GM12878 (cell line): Measurements from ENCODE around the gene DOC2B. TPM values are rescaled to one million over a fixed set of nuclear protein-coding genes. Genes with fewer than 3 reads are reported as not detected.

Source experiments
- ATAC-seq: fragments of 200-7000 bp; cut with Tn5 transposase; 3 replicates; pipeline ENCODE4 v1.9.1; 2020; ENCODE audit warnings: mild to moderate bottlenecking, moderate library complexity
- BruUV-seq: library from RNA; stranded (reverse); fragments of 400-500 nt; replicated peaks from 2 replicates; lab custom pipeline; 2021; lab: Mats Ljungman, UMichigan
- CTCF ChIA-PET: fragments of 300-600 bp; sonication (Branson Sonifier 250); formaldehyde crosslinking; extraction: SDS; loops from one replicate; lab custom pipeline; 2021; ENCODE audit warnings: inconsistent platforms; lab: Yijun Ruan, JAX
- POLR2A ChIA-PET: fragments of 350-600 bp; formaldehyde crosslinking; extraction: SDS; loops from one replicate; lab custom pipeline; 2021; ENCODE audit warnings: inconsistent platforms; lab: Charles Lee
- RAD21 ChIA-PET: fragments of 300-600 bp; sonication (Branson Sonifier 250); formaldehyde crosslinking; loops from one replicate; lab custom pipeline; 2023; ENCODE audit warnings: antibody characterized with exemption; ENCODE audit not compliant: unreplicated experiment; lab: Charles Lee
- SMC1A ChIA-PET: fragments of 300-600 bp; sonication (Branson Sonifier 250); formaldehyde crosslinking; loops from one replicate; lab custom pipeline; 2023; ENCODE audit not compliant: unreplicated experiment, uncharacterized antibody; lab: Charles Lee
- DNase-seq: peaks from one replicate; pipeline ENCODE4 v3.0.0-alpha.2; 2011; ENCODE audit warnings: low read depth, low spot score
- FAIRE-seq: peaks from 3 replicates; lab custom pipeline; 2011; peaks lifted over from hg19 to GRCh38; lab: Jason Lieb, UNC
- H2AFZ ChIP-seq: 2 replicates; pipeline ENCODE4 v1.6.0; 2011; ENCODE audit warnings: low read depth, low read length, control low read depth; ENCODE audit not compliant: control insufficient read depth
- H3K27ac ChIP-seq: 2 replicates; pipeline ENCODE4 v1.5.1; 2011; ENCODE audit warnings: control low read depth; ENCODE audit not compliant: control insufficient read depth, insufficient read depth
- H3K27me3 ChIP-seq, 2 experiments: replicated peaks in 1 of 2; 2 replicates each; pipeline versions ENCODE4 v1.6.0 to v1.6.1; 2011; ENCODE audit warnings: low read length in 1 of 2; ENCODE audit not compliant: control insufficient read depth in 2 of 2, insufficient read depth in 2 of 2
- H3K36me3 ChIP-seq, 2 experiments: 2 replicates each; pipeline ENCODE4 v1.5.1; 2011; ENCODE audit warnings: low read length in 1 of 2; ENCODE audit not compliant: control insufficient read depth in 2 of 2, insufficient read depth in 2 of 2
- H3K4me1 ChIP-seq: 2 replicates; pipeline ENCODE4 v1.6.1; 2011; ENCODE audit warnings: mild to moderate bottlenecking, low read length, moderate library complexity, mixed read lengths; ENCODE audit not compliant: control insufficient read depth, insufficient read depth
- H3K4me2 ChIP-seq: 2 replicates; pipeline ENCODE4 v1.6.0; 2011; ENCODE audit warnings: control low read depth; ENCODE audit not compliant: control insufficient read depth, insufficient read depth
- H3K4me3 ChIP-seq: fragments of 200-600 bp; sonication (generic); 2 replicates; pipeline ENCODE4 v1.5.1; 2016
- H3K79me2 ChIP-seq: 2 replicates; pipeline ENCODE4 v1.6.0; 2011; ENCODE audit warnings: low read length; ENCODE audit not compliant: control insufficient read depth, insufficient read depth
- H3K9ac ChIP-seq: 2 replicates; pipeline ENCODE4 v1.8.0; 2011; ENCODE audit warnings: low read length, control low read depth, mixed read lengths; ENCODE audit not compliant: control insufficient read depth, insufficient read depth
- H3K9me3 ChIP-seq: replicated peaks from 3 replicates; pipeline ENCODE4 v1.5.1; 2011; ENCODE audit warnings: mild to moderate bottlenecking, low read length; ENCODE audit not compliant: control insufficient read depth, insufficient read depth
- H4K20me1 ChIP-seq: 2 replicates; pipeline ENCODE4 v1.6.0; 2011; ENCODE audit not compliant: control insufficient read depth, insufficient read depth
- CBFB ChIP-seq: IDR thresholded peaks from 2 replicates; pipeline ENCODE4 v1.6.1; 2016; ENCODE audit warnings: antibody characterized with exemption, low read depth
- CBX3 ChIP-seq: fragments of 200-600 bp; sonication (generic); IDR thresholded peaks from 2 replicates; pipeline ENCODE4 v1.6.1; 2016; ENCODE audit warnings: low read depth, borderline replicate concordance
- ESRRA ChIP-seq: IDR thresholded peaks from 2 replicates; pipeline ENCODE4 v1.6.1; 2012; ENCODE audit warnings: mild to moderate bottlenecking, low read length, improper control_type of control experiment
- HDAC2 ChIP-seq: fragments of 200-600 bp; sonication (generic); IDR thresholded peaks from 2 replicates; pipeline ENCODE4 v1.6.1; 2017
- HDGF ChIP-seq: fragments of 450-650 bp; IDR thresholded peaks from 2 replicates; pipeline ENCODE4 v1.6.1; 2016; ENCODE audit warnings: antibody characterized with exemption
- NFIC ChIP-seq: IDR thresholded peaks from 2 replicates; pipeline ENCODE4 v1.6.1; 2012; ENCODE audit warnings: low read depth, mild to moderate bottlenecking, inconsistent platforms, low read length, moderate library complexity
- NFYB ChIP-seq: IDR thresholded peaks from 2 replicates; pipeline ENCODE4 v1.6.1; 2011; ENCODE audit warnings: low read depth, mild to moderate bottlenecking, low read length, improper control_type of control experiment, moderate library complexity; ENCODE audit not compliant: insufficient read depth
- PAX5 ChIP-seq: IDR thresholded peaks from 2 replicates; pipeline ENCODE4 v1.6.1; 2011; ENCODE audit warnings: low read depth, low read length, borderline replicate concordance
- POU2F2 ChIP-seq: IDR thresholded peaks from 3 replicates; pipeline ENCODE4 v1.6.1; 2011; ENCODE audit warnings: low read depth, mild to moderate bottlenecking, low read length, borderline replicate concordance
- RAD51 ChIP-seq: fragments of 450-650 bp; IDR thresholded peaks from 2 replicates; pipeline ENCODE4 v1.6.1; 2016; ENCODE audit warnings: moderate library complexity, mild to moderate bottlenecking, inconsistent platforms
- ZZZ3 ChIP-seq: IDR thresholded peaks from 2 replicates; pipeline ENCODE4 v1.6.1; 2011; ENCODE audit warnings: low read depth; ENCODE audit not compliant: control insufficient read depth, insufficient read length
- WGBS: methylation state at CpG from one replicate; pipeline ENCODE4 v1.1.6; 2016; ENCODE audit warnings: low lambda C conversion rate; ENCODE audit not compliant: insufficient replicate concordance, insufficient coverage; ENCODE audit errors: missing lambda C conversion rate; 5-methylcytosine and 5-hydroxymethylcytosine counted together
- in situ Hi-C: fragments of 300-500 bp; cut with MboI; formaldehyde crosslinking; loops from 9 replicates; pipeline ENCODE4 v1.14.3; 2018; ENCODE audit warnings: mixed read lengths
- intact Hi-C: fragments of 100-400 bp; cut with micrococcal nuclease; formaldehyde crosslinking; loops from one replicate; pipeline ENCODE4 v1.14.2; 2022; ENCODE audit not compliant: unreplicated experiment
- polyA plus RNA-seq, 11 experiments: library from polyadenylated mRNA; depleted of rRNA in 4 of 11; unstranded in 6 of 11; stranded (reverse) in 5 of 11; fragments of >200 nt; fragmentation: Nextera tagmentation in 4 of 11; fragmentation: Illumina TruSeq in 1 of 11; extraction: Ambion mirVana in 4 of 11; extraction: Trizol in 1 of 11; gene quantifications; 1 replicate in 1 of 11; 2 replicates in 10 of 11; pipeline versions ENCODE4 v1.2.1 to v1.2.3, GENCODE V29; 2011 to 2016; ENCODE audit warnings: inconsistent platforms in 2 of 11, missing spikeins in 2 of 11, low read depth in 1 of 11
- total RNA-seq, 4 experiments: library from RNA; depleted of rRNA in 3 of 4; stranded (reverse); fragments of >200 nt in 3 of 4; fragmentation: Illumina TruSeq in 1 of 4; extraction: Trizol in 1 of 4; gene quantifications; 2 replicates each; pipeline versions ENCODE4 v1.2.1 to v1.2.3, GENCODE V29; 2013 to 2021
- TF ChIP-seq, protein P1 (sequence below): fragments of 450-650 bp; IDR thresholded peaks from 2 replicates; pipeline ENCODE4 v1.6.1; 2018; ENCODE audit warnings: mild to moderate bottlenecking, low read depth, moderate library complexity; ENCODE audit not compliant: partially characterized antibody
- TF ChIP-seq, protein P2 (sequence below): fragments of 450-650 bp; IDR thresholded peaks from 2 replicates; pipeline ENCODE4 v1.6.1; 2017; ENCODE audit warnings: borderline replicate concordance
- TF ChIP-seq, protein P3 (sequence below): fragments of 150-350 bp; IDR thresholded peaks from 2 replicates; pipeline ENCODE4 v1.6.1; 2014; ENCODE audit warnings: mild to moderate bottlenecking, low read depth, low read length
- TF ChIP-seq, protein P4 (sequence below): fragments of 150-350 bp; IDR thresholded peaks from 2 replicates; pipeline ENCODE4 v1.6.1; 2016; ENCODE audit warnings: low read depth, low read length

The DOC2B gene
- total and polyA plus RNA-seq, 10 of the 15 experiments (the other 5 are each of a cell fraction or from before 2014, with no cell fraction given), result not detected

DNA sequence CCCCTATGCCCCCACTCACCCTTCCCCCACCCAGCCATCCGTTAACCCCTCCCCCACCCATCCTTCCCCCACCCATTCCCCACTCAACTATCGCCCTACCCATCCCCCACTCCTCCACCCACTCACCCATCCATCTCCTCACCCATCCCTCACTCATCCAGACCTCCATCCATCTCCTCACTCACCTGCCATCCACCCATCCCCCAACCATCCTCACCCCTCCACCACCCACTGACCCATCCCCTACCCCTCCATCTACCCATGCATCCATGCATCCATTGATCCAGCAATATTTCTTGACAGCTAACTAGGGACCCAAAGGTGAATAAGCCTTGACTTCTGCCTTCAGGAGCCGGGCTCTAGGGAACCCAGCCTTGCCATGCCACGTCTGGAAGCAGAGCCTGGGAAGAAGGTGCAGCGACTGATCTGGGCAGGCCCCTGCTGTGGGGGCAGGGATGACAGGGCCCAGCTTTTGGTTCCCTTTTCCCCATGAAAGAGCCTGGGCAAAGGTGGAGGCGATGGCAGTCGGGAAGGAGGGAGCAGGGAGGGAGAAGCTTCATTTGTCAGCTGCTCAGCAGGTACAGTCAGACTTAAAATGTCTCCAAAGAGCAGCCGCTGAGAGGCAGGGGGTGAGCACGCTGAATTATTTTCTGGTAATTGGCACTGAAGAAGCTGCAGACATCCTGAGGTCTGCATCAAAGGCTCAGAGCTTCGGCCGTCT lies 23.1 kb upstream of the DOC2B start:
- no peak overlapping the region for H3K4me2 ChIP-seq
- intact Hi-C loops, result no loop called here
- no peak overlapping the region for H2AFZ ChIP-seq
- H3K27ac ChIP-seq, result no peak overlapping the region
- no peaks in the 10 kb centered on the region for H3K36me3 ChIP-seq
- no peaks in the 10 kb centered on the region; the same call in 2 of the 3 replicates for H3K9me3 ChIP-seq
- no TSS peak for BruUV-seq
- no peak overlapping the region for H3K9ac ChIP-seq
- no peaks in the 10 kb centered on the region for H4K20me1 ChIP-seq
- no peak for FAIRE-seq
- in situ Hi-C loops, result no loop called here
- ChIA-PET SMC1A (no interaction called here), CTCF (interaction anchor here (0.6 kb wide), 1 partner anchor 33 kb away, joined by 3 read pairs; no protein-coding TSS in a partner anchor), POLR2A (no interaction called here), RAD21 (no interaction called here)
- no peaks in the 10 kb centered on the region for H3K79me2 ChIP-seq
- DNase-seq, result no peak
- ATAC-seq, result no peak
- peaks cover 0 to 1% of the 10 kb centered on the region in 2 experiments; a peak in 2 of 4 replicates for H3K27me3 ChIP-seq
- H3K4me3 ChIP-seq, result no peak overlapping the region
- 27% methylated on average over 9 of the region's 11 CpGs for WGBS
- H3K4me1 ChIP-seq, result no peaks in the 10 kb centered on the region
- TF ChIP-seq RAD51 (no peak), CBX3 (no peak), CBFB (no peak), HDGF (no peak), NFIC (no peak), POU2F2 (no peak), PAX5 (no peak), NFYB (no peak), ESRRA (no peak), HDAC2 (no peak), ZZZ3 (no peak)
- TF ChIP-seq, protein P1, sequence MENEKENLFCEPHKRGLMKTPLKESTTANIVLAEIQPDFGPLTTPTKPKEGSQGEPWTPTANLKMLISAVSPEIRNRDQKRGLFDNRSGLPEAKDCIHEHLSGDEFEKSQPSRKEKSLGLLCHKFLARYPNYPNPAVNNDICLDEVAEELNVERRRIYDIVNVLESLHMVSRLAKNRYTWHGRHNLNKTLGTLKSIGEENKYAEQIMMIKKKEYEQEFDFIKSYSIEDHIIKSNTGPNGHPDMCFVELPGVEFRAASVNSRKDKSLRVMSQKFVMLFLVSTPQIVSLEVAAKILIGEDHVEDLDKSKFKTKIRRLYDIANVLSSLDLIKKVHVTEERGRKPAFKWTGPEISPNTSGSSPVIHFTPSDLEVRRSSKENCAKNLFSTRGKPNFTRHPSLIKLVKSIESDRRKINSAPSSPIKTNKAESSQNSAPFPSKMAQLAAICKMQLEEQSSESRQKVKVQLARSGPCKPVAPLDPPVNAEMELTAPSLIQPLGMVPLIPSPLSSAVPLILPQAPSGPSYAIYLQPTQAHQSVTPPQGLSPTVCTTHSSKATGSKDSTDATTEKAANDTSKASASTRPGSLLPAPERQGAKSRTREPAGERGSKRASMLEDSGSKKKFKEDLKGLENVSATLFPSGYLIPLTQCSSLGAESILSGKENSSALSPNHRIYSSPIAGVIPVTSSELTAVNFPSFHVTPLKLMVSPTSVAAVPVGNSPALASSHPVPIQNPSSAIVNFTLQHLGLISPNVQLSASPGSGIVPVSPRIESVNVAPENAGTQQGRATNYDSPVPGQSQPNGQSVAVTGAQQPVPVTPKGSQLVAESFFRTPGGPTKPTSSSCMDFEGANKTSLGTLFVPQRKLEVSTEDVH, result no peak
- TF ChIP-seq, protein P2, sequence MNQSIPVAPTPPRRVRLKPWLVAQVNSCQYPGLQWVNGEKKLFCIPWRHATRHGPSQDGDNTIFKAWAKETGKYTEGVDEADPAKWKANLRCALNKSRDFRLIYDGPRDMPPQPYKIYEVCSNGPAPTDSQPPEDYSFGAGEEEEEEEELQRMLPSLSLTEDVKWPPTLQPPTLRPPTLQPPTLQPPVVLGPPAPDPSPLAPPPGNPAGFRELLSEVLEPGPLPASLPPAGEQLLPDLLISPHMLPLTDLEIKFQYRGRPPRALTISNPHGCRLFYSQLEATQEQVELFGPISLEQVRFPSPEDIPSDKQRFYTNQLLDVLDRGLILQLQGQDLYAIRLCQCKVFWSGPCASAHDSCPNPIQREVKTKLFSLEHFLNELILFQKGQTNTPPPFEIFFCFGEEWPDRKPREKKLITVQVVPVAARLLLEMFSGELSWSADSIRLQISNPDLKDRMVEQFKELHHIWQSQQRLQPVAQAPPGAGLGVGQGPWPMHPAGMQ, result no peak
- TF ChIP-seq, protein P3, sequence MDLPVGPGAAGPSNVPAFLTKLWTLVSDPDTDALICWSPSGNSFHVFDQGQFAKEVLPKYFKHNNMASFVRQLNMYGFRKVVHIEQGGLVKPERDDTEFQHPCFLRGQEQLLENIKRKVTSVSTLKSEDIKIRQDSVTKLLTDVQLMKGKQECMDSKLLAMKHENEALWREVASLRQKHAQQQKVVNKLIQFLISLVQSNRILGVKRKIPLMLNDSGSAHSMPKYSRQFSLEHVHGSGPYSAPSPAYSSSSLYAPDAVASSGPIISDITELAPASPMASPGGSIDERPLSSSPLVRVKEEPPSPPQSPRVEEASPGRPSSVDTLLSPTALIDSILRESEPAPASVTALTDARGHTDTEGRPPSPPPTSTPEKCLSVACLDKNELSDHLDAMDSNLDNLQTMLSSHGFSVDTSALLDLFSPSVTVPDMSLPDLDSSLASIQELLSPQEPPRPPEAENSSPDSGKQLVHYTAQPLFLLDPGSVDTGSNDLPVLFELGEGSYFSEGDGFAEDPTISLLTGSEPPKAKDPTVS, result no peak
- TF ChIP-seq, protein P4, sequence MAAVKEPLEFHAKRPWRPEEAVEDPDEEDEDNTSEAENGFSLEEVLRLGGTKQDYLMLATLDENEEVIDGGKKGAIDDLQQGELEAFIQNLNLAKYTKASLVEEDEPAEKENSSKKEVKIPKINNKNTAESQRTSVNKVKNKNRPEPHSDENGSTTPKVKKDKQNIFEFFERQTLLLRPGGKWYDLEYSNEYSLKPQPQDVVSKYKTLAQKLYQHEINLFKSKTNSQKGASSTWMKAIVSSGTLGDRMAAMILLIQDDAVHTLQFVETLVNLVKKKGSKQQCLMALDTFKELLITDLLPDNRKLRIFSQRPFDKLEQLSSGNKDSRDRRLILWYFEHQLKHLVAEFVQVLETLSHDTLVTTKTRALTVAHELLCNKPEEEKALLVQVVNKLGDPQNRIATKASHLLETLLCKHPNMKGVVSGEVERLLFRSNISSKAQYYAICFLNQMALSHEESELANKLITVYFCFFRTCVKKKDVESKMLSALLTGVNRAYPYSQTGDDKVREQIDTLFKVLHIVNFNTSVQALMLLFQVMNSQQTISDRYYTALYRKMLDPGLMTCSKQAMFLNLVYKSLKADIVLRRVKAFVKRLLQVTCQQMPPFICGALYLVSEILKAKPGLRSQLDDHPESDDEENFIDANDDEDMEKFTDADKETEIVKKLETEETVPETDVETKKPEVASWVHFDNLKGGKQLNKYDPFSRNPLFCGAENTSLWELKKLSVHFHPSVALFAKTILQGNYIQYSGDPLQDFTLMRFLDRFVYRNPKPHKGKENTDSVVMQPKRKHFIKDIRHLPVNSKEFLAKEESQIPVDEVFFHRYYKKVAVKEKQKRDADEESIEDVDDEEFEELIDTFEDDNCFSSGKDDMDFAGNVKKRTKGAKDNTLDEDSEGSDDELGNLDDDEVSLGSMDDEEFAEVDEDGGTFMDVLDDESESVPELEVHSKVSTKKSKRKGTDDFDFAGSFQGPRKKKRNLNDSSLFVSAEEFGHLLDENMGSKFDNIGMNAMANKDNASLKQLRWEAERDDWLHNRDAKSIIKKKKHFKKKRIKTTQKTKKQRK, result no peak
